Measurements from ENCODE around the gene TMED4. TPM values are rescaled to one million over a fixed set of nuclear protein-coding genes. Genes with fewer than 3 reads are reported as not detected.
A peak's percentile ranks its signal among the peaks of the same experiment; 100 is the strongest.

Gene TMED4
- total RNA-seq, 1 donor from 2014 or later: 203 TPM

DNA sequence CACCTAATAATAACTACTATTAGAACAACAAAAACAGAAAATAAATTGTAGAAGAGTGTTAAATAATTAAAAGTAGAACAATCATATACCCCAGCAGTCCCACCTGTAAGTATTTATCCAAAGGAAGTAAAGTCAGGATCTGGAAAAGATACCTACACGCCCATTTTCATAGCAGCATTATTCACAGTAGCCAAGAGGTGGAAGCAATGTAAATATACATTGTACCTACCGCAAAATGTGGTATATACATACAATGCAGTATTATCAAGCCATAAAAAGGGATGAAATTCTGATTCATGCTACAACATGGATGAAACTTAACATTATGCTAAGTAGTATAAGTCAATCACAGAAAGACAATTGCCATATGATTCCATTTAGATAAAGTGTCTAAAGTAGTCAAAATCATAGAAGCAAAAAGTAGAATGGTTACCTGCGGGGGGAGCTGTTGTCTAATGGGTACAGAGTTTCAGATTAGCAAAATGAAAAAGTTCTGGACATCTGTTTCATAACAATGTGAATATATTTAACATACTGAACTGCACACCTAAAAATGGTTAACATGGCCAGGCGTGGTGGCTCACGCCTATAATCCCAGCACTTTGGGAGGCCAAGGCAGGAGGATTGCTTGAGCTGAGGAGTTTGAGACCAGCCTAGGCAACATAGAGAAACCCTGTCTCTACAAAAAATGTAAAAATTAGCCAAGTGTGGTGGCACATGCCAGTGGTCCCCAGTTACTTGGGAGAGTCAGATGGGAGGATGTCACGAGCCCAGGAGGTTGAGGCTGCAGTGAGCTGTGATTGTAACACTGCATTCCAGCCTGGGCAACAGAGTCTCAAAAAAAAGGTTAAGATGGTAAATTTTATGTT is 6.0 kb upstream of the TMED4 start:
- H3K36me3 ChIP-seq (ENCODE audit: control insufficient read depth, insufficient read depth, low read length): no peaks in the 10 kb centered on the region
- FAIRE-seq (no peak), DNase-seq (ENCODE audit: low read depth) (peak; percentile 66)
- H3K27me3 ChIP-seq (ENCODE audit: control insufficient read depth, insufficient read depth, low read length): no peaks in the 10 kb centered on the region
- TF ChIP-seq, protein P1, sequence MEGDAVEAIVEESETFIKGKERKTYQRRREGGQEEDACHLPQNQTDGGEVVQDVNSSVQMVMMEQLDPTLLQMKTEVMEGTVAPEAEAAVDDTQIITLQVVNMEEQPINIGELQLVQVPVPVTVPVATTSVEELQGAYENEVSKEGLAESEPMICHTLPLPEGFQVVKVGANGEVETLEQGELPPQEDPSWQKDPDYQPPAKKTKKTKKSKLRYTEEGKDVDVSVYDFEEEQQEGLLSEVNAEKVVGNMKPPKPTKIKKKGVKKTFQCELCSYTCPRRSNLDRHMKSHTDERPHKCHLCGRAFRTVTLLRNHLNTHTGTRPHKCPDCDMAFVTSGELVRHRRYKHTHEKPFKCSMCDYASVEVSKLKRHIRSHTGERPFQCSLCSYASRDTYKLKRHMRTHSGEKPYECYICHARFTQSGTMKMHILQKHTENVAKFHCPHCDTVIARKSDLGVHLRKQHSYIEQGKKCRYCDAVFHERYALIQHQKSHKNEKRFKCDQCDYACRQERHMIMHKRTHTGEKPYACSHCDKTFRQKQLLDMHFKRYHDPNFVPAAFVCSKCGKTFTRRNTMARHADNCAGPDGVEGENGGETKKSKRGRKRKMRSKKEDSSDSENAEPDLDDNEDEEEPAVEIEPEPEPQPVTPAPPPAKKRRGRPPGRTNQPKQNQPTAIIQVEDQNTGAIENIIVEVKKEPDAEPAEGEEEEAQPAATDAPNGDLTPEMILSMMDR (IDR thresholded peaks at IDR 0.05; ENCODE audit: insufficient read depth, low read length, severe bottlenecking): peak; percentile 58
- no peak overlapping the region for H3K4me3 ChIP-seq (ENCODE audit: low read depth, low read length)

DNA sequence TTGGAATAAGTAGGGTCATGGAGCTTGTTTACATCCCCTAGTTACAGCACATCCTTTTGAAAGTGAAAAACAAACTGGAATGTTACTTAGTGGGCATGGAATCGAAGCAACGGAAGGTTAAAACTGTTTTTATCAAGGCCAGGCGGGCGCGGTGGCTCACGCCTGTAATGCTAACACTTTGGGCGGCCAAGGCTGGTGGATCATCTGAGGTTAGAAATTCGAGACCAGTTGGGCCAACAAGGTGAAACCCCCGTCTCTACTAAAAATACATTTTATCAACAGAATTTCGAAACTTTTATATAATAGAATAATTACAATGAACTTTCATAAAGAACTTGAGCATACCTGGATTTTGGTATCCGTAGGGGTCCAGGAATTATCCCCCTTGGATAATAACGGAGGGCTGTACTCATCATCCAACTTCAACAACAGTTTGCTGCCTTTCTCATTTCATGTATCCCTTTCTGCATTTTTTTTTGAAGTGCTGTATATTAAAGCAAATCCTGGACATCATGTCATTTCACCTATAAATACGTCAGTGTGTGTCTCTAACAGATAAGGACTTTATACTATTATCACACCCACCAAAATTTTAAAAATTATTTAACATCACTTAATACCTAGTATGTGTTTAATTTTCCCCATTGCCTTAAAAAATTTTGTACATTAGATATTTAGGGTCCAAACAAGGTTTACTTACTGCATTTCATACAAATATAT is 1.3 kb upstream of the TMED4 start:
- TF ChIP-seq, protein P1 (IDR thresholded peaks at IDR 0.05; ENCODE audit: insufficient read depth, low read length, severe bottlenecking): no peak
- Histone ChIP-seq H3K27me3 (ENCODE audit: control insufficient read depth, insufficient read depth, low read length) (no peaks in the 10 kb centered on the region), H3K4me3 (ENCODE audit: low read depth, low read length) (peak overlapping the region; percentile 96), H3K36me3 (ENCODE audit: control insufficient read depth, insufficient read depth, low read length) (peaks cover 9% of the 10 kb centered on the region)
- FAIRE-seq (no peak), DNase-seq (ENCODE audit: low read depth) (no peak)

DNA sequence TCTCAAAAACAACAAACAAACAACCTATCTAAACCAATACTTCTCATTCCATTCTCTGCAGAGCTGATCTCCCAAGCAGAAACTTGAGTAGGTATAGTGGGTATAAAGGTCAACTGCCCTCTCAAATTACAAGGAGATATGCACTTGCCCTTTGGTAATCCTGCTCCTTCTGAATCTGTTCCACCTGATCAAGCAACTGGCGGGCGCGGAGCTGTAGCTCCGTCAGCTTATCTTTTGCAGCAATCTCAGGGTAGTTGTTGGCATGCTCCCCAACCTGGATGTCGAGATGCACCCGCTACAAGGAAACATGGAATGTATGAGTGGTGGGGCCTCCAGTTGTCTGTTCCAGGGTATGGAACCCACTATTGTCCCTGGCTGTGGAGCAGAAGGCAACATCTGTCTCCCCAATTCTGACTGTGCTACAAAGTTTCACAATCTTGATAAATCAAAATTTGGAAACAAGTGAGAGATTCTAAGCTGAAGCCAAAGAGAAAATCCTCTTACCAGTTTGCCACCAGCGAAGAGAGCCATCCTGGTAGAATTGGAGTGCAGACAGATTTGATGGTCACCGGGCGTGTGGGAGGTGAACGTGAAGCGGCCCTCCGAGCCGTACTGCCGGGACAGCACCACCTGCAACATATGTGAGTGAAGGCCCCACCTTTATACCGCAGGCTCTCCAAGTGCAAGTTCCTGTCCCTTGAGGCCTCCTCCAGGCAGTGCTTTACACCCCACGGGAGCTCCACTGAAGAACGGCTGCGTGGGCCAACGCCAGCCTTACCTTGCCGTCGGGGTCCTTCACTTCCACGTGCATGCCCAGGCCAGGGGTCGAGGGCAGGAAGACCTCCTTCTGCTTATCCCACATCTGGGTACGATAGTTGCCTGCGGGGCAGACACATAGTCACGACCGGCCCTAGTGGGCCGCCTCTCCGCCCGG is 819 bp downstream of the TMED4 start:
- DNase-seq (ENCODE audit: low read depth) (peak; percentile 17), FAIRE-seq (no peak)
- TF ChIP-seq, protein P1 (IDR thresholded peaks at IDR 0.05; ENCODE audit: insufficient read depth, low read length, severe bottlenecking): no peak
- H3K36me3 ChIP-seq (ENCODE audit: control insufficient read depth, insufficient read depth, low read length): peaks cover 13% of the 10 kb centered on the region
- peak overlapping the region; percentile 96 for H3K4me3 ChIP-seq (ENCODE audit: low read depth, low read length)
- no peaks in the 10 kb centered on the region for H3K27me3 ChIP-seq (ENCODE audit: control insufficient read depth, insufficient read depth, low read length)

DNA sequence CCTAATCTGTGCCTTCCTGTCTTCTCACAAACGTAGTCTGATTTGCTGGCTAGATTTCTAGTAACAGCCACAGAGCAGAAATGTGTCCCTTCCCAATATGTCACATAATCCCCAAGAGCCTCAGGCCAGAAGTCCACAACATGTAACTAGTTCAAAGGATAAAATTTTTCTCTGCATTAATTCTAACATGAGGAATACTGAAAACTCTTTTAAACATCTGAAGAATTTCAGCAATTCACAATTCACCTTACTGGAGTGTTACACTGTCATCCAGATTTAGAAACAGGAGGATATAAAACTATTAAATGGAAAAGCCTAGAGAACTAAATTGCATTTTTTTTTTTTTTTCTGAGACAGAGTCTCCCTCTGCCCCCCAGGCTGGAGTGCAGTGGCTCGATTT is 5.8 kb downstream of the TMED4 start:
- FAIRE-seq (no peak), DNase-seq (ENCODE audit: low read depth) (no peak)
- Histone ChIP-seq H3K36me3 (ENCODE audit: control insufficient read depth, insufficient read depth, low read length) (peaks cover 19% of the 10 kb centered on the region), H3K27me3 (ENCODE audit: control insufficient read depth, insufficient read depth, low read length) (no peaks in the 10 kb centered on the region), H3K4me3 (ENCODE audit: low read depth, low read length) (no peak overlapping the region)
- TF ChIP-seq, protein P1 (IDR thresholded peaks at IDR 0.05; ENCODE audit: insufficient read depth, low read length, severe bottlenecking): no peak

DNA sequence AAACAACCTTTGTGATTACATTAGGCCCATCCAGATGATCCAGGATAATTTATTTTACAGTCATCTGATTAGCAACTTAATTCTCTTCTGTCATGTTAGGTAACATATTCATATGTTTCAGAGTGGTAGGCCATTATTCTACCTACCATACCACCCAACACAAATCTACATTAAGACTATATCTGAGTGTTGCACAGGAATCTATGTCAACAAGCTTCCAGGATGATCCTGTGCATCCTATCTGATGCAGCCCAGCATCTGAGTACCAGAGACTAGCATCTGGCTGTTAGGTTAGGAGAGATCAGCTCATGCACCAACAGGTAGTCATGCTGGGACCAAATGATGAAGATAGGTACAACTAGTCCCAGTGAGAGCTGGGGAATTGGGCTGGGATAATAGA is 7.0 kb downstream of the TMED4 start:
- TF ChIP-seq, protein P1 (IDR thresholded peaks at IDR 0.05; ENCODE audit: insufficient read depth, low read length, severe bottlenecking): no peak
- peaks cover 28% of the 10 kb centered on the region for H3K36me3 ChIP-seq (ENCODE audit: control insufficient read depth, insufficient read depth, low read length)
- H3K27me3 ChIP-seq (ENCODE audit: control insufficient read depth, insufficient read depth, low read length): no peaks in the 10 kb centered on the region
- FAIRE-seq (no peak), DNase-seq (ENCODE audit: low read depth) (no peak)
- no peak overlapping the region for H3K4me3 ChIP-seq (ENCODE audit: low read depth, low read length)

All from bronchial epithelial cell (primary cell).